ENCODE measurements around the gene DHRS9. TPM values are rescaled to one million over a fixed set of nuclear protein-coding genes. Genes with fewer than 3 reads are reported as not detected.

The DHRS9 gene
- total and polyA plus RNA-seq, 9 of the 15 experiments (the other 6 are each of a cell fraction or from before 2014, with no cell fraction given): 0.27 to 1.7 (median 0.69) TPM

DNA sequence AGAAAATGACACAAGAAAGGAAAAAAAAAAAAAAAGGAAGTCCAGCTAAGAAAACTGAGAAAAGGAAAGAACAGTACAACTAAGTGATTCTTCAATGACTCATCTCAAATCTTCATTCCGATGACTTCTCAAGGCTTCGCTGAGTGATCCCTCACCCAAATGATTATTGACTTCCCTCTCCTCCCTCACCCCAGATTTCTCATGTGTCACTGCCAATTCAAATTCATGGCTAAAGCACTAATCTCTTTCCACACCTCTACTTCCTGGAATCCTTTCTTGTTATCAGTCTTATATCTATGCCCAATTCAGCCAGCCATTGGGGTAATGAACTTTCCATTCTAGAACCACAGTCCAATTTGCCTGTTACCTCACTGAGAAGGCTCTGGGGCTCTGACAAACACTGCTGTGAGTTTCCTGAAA lies 31.0 kb upstream of the DHRS9 start (continued):
- TF ChIP-seq, protein P1, sequence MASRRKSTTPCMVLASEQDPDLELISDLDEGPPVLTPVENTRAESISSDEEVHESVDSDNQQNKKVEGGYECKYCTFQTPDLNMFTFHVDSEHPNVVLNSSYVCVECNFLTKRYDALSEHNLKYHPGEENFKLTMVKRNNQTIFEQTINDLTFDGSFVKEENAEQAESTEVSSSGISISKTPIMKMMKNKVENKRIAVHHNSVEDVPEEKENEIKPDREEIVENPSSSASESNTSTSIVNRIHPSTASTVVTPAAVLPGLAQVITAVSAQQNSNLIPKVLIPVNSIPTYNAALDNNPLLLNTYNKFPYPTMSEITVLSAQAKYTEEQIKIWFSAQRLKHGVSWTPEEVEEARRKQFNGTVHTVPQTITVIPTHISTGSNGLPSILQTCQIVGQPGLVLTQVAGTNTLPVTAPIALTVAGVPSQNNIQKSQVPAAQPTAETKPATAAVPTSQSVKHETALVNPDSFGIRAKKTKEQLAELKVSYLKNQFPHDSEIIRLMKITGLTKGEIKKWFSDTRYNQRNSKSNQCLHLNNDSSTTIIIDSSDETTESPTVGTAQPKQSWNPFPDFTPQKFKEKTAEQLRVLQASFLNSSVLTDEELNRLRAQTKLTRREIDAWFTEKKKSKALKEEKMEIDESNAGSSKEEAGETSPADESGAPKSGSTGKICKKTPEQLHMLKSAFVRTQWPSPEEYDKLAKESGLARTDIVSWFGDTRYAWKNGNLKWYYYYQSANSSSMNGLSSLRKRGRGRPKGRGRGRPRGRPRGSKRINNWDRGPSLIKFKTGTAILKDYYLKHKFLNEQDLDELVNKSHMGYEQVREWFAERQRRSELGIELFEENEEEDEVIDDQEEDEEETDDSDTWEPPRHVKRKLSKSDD (conservative IDR thresholded peaks at IDR 0.05; ENCODE audit: low read length): no peak
- TF ChIP-seq, protein P2, sequence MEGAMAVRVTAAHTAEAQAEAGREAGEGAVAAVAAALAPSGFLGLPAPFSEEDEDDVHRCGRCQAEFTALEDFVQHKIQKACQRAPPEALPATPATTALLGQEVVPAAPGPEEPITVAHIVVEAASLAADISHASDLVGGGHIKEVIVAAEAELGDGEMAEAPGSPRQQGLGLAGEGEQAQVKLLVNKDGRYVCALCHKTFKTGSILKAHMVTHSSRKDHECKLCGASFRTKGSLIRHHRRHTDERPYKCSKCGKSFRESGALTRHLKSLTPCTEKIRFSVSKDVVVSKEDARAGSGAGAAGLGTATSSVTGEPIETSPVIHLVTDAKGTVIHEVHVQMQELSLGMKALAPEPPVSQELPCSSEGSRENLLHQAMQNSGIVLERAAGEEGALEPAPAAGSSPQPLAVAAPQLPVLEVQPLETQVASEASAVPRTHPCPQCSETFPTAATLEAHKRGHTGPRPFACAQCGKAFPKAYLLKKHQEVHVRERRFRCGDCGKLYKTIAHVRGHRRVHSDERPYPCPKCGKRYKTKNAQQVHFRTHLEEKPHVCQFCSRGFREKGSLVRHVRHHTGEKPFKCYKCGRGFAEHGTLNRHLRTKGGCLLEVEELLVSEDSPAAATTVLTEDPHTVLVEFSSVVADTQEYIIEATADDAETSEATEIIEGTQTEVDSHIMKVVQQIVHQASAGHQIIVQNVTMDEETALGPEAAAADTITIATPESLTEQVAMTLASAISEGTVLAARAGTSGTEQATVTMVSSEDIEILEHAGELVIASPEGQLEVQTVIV (CRISPR knock-in tag; IDR thresholded peaks at IDR 0.05; ENCODE audit: borderline replicate concordance): no peak
- no peak for TF ChIP-seq ATF1 (CRISPR knock-in tag; IDR thresholded peaks at IDR 0.05)
- TF ChIP-seq ATF1 (tag; IDR thresholded peaks at IDR 0.05): no peak
- TF ChIP-seq JUN (IDR thresholded peaks at IDR 0.05; ENCODE audit: borderline replicate concordance, low read depth, low read length): peak; percentile 89
- TF ChIP-seq JUN (CRISPR knock-in tag; IDR thresholded peaks at IDR 0.05; ENCODE audit: borderline replicate concordance): no peak
- no peak for TF ChIP-seq LCOR (CRISPR knock-in tag; IDR thresholded peaks at IDR 0.05)
- TF ChIP-seq, protein P3, sequence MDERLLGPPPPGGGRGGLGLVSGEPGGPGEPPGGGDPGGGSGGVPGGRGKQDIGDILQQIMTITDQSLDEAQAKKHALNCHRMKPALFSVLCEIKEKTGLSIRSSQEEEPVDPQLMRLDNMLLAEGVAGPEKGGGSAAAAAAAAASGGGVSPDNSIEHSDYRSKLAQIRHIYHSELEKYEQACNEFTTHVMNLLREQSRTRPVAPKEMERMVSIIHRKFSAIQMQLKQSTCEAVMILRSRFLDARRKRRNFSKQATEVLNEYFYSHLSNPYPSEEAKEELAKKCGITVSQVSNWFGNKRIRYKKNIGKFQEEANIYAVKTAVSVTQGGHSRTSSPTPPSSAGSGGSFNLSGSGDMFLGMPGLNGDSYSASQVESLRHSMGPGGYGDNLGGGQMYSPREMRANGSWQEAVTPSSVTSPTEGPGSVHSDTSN (CRISPR knock-in tag; IDR thresholded peaks at IDR 0.05; ENCODE audit: low read depth): no peak
- TF ChIP-seq, protein P3 (tag; conservative IDR thresholded peaks at IDR 0.05; ENCODE audit: low read depth): peak; percentile 78
- no peak for TF ChIP-seq FOXJ2 (tag; IDR thresholded peaks at IDR 0.05)
- no peak for TF ChIP-seq BCL6 (CRISPR knock-in tag; IDR thresholded peaks at IDR 0.05)
- TF ChIP-seq ELF1 (tag; IDR thresholded peaks at IDR 0.05): no peak
- TF ChIP-seq, protein P4, sequence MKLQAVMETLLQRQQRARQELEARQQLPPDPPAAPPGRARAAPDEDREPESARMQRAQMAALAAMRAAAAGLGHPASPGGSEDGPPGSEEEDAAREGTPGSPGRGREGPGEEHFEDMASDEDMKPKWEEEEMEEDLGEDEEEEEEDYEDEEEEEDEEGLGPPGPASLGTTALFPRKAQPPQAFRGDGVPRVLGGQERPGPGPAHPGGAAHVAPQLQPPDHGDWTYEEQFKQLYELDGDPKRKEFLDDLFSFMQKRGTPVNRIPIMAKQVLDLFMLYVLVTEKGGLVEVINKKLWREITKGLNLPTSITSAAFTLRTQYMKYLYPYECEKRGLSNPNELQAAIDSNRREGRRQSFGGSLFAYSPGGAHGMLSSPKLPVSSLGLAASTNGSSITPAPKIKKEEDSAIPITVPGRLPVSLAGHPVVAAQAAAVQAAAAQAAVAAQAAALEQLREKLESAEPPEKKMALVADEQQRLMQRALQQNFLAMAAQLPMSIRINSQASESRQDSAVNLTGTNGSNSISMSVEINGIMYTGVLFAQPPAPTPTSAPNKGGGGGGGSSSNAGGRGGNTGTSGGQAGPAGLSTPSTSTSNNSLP (IDR thresholded peaks at IDR 0.05; ENCODE audit: borderline replicate concordance, low read depth, low read length): peak; percentile 54; the same call in 1 of the 2 replicates
- TF ChIP-seq GTF2A2 (tag; IDR thresholded peaks at IDR 0.05): no peak
- TF ChIP-seq, protein P5, sequence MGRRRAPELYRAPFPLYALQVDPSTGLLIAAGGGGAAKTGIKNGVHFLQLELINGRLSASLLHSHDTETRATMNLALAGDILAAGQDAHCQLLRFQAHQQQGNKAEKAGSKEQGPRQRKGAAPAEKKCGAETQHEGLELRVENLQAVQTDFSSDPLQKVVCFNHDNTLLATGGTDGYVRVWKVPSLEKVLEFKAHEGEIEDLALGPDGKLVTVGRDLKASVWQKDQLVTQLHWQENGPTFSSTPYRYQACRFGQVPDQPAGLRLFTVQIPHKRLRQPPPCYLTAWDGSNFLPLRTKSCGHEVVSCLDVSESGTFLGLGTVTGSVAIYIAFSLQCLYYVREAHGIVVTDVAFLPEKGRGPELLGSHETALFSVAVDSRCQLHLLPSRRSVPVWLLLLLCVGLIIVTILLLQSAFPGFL (CRISPR knock-in tag; IDR thresholded peaks at IDR 0.05): no peak
- peak; percentile 16 for TF ChIP-seq MAFF (IDR thresholded peaks at IDR 0.05; ENCODE audit: low read length)
